GM12801 (cell line): ENCODE results near the gene KCNIP4.

Experiments
- CTCF ChIP-seq: IDR thresholded peaks from one replicate; pipeline ENCODE4 v1.5.1; 2011; ENCODE audit warnings: control low read depth; ENCODE audit not compliant: insufficient read length; ENCODE audit errors: extremely low read depth

The KCNIP4 gene

GRCh38 chr4:20895988-20896387 is 1052.6 kb downstream of the KCNIP4 start:
- TF ChIP-seq CTCF: no peak

GRCh38 chr4:20895208-20895607 is 1053.4 kb downstream of the KCNIP4 start:
- TF ChIP-seq CTCF: no peak

- no peak for TF ChIP-seq CTCF
Observed at GRCh38 chr4:20890761-20891160, 1057.8 kb downstream of the KCNIP4 start.

- TF ChIP-seq CTCF: no peak
Observed at GRCh38 chr4:20889901-20890300, 1058.7 kb downstream of the KCNIP4 start.

- no peak for TF ChIP-seq CTCF
Observed at GRCh38 chr4:20883677-20884076, 1064.9 kb downstream of the KCNIP4 start.

- no peak for TF ChIP-seq CTCF
Observed at GRCh38 chr4:20883231-20883630, 1065.3 kb downstream of the KCNIP4 start.

- TF ChIP-seq CTCF: no peak
Observed at GRCh38 chr4:20882500-20882899, 1066.1 kb downstream of the KCNIP4 start.

GRCh38 chr4:20881658-20882057 is 1066.9 kb downstream of the KCNIP4 start:
- TF ChIP-seq CTCF: no peak
